Bladder microvascular endothelial cell (primary cell): Measurements from ENCODE around the gene IL17RD. TPM values are rescaled to one million over a fixed set of nuclear protein-coding genes. Genes with fewer than 3 reads are reported as not detected.

Source experiments
- total RNA-seq: library from RNA; depleted of rRNA; stranded (reverse); fragments of >200 nt; gene quantifications from 2 replicates; pipeline ENCODE4 v1.2.3, GENCODE V29; 2014

IL17RD gene
- total RNA-seq: 0.25 and 0.49 TPM in 2 replicates

GRCh38 chr3:57164657-57165573, at the start of gene IL17RD:
IL17RD (minus strand) TSS chr3:57165353; CDS start chr3:57165286, 67 bp downstream.

GRCh38 chr3:57199895-57200297, 34.7 kb upstream of the IL17RD start, which contains the start of gene HESX1:
HESX1 (minus strand) TSS chr3:57199978; CDS start chr3:57199918, 60 bp downstream.

GRCh38 chr3:57060089-57060821, 104.9 kb downstream of the IL17RD start, which contains the start of gene SPATA12:
SPATA12 (plus strand) TSS chr3:57060664; CDS start chr3:57073695, 13,031 bp downstream.

Other genes starting within 250 kb of the IL17RD start
- gene SPATA12, start 104.7 kb downstream of the IL17RD start, total RNA-seq: 0.13 TPM in 1 of 2 replicates, not detected in the other
- 0.16 TPM in 1 of 2 replicates, not detected in the other for gene HESX1, start 34.6 kb upstream of the IL17RD start, total RNA-seq
- gene APPL1, start 62.4 kb upstream of the IL17RD start, total RNA-seq: 30.4 and 37.4 TPM in 2 replicates
- not detected in 2 replicates for gene ASB14, start 127.3 kb upstream of the IL17RD start, total RNA-seq